Cardiac muscle cell (in vitro differentiated cells and primary cell): ENCODE data around the gene POLR2L. TPM values are rescaled to one million over a fixed set of nuclear protein-coding genes. Genes with fewer than 3 reads are reported as not detected.
A peak's percentile ranks its signal among the peaks of the same experiment; 100 is the strongest.

Experiments
- DNase-seq, 2 donors: peaks; one replicate each; pipeline versions ENCODE4 v3.0.0 to v3.0.0-alpha.2; 2010 to 2017; ENCODE audit warnings: low read depth in 1 of 2, low spot score in 1 of 2
- H3K27ac ChIP-seq: fragments of 200-600 bp; sonication (generic); 2 replicates; pipeline ENCODE4 v1.5.1; 2016
- H3K27me3 ChIP-seq: fragments of 200-600 bp; sonication (generic); 2 replicates; pipeline ENCODE4 v1.6.0; 2016; ENCODE audit warnings: control low read depth
- H3K36me3 ChIP-seq: fragments of 200-600 bp; sonication (generic); 2 replicates; pipeline ENCODE4 v1.5.1; 2016; ENCODE audit warnings: control low read depth
- H3K4me1 ChIP-seq: fragments of 200-600 bp; sonication (generic); 2 replicates; pipeline ENCODE4 v1.8.1; 2017; ENCODE audit warnings: low read depth, mild to moderate bottlenecking, mixed run types
- H3K4me3 ChIP-seq: fragments of 200-600 bp; sonication (generic); 2 replicates; pipeline ENCODE4 v1.5.1; 2016; ENCODE audit warnings: mild to moderate bottlenecking
- H3K9me3 ChIP-seq: fragments of 200-600 bp; sonication (generic); 2 replicates; pipeline ENCODE4 v1.5.1; 2017; ENCODE audit warnings: low read depth, mild to moderate bottlenecking, control low read depth
- polyA plus RNA-seq: library from polyadenylated mRNA; unstranded; fragments of >200 nt; fragmentation: Nextera tagmentation; extraction: Ambion mirVana; gene quantifications from 2 replicates; pipeline ENCODE4 v1.2.1, GENCODE V29; 2016
- total RNA-seq: library from RNA; depleted of rRNA; stranded (reverse); fragments of >200 nt; gene quantifications from 2 replicates; pipeline ENCODE4 v1.2.3, GENCODE V29; 2016
- TF ChIP-seq, protein P1 (sequence below): IDR thresholded peaks from 2 replicates; pipeline ENCODE4 v1.5.1; 2012; ENCODE audit warnings: low read depth, mild to moderate bottlenecking, low read length

POLR2L gene
- total and polyA plus RNA-seq, 2 experiments from 2014 or later = 67.3 to 482 TPM

DNA sequence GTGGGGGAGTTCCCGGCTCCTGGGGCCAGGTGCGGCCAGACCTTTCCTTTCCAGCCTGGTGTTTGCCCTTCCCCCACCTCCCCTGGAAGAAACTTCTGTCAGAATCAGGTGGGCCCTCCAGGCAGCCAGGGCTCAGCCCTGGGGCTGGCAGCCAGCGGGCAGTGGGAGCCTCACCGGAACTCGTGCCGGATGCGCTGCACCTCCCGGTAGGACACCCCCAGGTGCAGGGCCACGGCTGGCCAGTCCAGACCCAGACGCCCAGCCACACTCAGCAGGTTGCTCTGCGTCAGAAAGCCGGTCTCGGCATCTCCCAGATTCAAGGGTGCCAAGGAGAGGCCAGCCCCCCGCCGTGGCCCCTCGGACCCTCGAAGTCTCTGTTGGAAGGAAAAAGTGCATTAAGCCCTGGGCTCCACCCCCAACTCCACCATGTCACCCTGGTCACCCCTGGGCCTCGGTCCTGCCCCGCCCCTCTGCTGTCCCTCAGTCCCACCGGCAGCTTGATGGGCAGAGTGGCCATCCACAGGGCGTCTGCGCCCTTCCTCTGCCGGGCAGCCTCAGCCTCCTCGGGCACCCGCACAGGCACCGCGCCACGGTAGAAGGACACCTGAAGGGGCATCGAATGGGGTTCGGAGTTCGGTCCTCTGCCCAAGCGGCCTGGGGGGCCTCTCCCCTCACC, 42.5 kb downstream of the POLR2L start:
- H3K4me1 ChIP-seq = peaks cover 19% of the 10 kb centered on the region
- no peaks in the 10 kb centered on the region for H3K9me3 ChIP-seq

DNA sequence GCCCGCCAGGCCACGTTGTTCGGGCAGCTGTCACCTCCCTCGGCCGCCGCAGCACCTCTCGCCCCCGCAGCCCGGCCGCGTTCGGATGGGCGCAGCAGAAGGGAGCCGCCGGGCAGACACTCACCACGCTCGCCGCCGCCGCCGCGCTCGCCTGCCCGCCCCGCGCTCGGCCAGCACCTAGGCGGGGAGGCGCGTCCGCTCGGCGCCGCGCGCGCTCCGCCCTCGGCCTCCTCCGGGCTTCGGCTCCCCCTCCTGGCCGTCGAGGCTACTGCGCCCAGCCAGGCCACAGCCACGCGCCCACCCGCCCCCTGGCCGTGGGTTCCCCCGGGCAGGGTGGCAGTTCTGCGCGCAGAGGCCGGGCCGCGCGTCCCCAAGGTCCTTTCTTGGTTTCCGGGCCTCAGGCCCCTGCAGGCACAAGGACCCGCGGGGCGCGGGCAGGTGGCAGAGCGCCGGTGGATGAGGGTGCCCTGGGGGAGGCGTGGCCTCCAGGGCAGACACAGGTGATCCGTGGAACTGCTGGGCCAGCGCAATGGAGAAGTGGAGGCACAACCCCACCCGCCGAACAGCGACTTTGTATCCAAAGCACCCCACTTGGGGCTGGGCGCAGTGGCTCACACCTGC, 44.1 kb downstream of the POLR2L start, which contains the start of gene SLC25A22:
SLC25A22 (minus strand) TSS at position 189 of the 621 bp plus-strand sequence. CDS start 3,275 bp downstream, outside the sequence.
- TF ChIP-seq, protein P1, sequence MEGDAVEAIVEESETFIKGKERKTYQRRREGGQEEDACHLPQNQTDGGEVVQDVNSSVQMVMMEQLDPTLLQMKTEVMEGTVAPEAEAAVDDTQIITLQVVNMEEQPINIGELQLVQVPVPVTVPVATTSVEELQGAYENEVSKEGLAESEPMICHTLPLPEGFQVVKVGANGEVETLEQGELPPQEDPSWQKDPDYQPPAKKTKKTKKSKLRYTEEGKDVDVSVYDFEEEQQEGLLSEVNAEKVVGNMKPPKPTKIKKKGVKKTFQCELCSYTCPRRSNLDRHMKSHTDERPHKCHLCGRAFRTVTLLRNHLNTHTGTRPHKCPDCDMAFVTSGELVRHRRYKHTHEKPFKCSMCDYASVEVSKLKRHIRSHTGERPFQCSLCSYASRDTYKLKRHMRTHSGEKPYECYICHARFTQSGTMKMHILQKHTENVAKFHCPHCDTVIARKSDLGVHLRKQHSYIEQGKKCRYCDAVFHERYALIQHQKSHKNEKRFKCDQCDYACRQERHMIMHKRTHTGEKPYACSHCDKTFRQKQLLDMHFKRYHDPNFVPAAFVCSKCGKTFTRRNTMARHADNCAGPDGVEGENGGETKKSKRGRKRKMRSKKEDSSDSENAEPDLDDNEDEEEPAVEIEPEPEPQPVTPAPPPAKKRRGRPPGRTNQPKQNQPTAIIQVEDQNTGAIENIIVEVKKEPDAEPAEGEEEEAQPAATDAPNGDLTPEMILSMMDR = peak; percentile 62
- Histone ChIP-seq H3K4me1 (peaks cover 15% of the 10 kb centered on the region), H3K4me3 (peak within 1 kb of the TSS; percentile 79), H3K27me3 (no peaks in the 10 kb centered on the region), H3K36me3 (no peaks in the 10 kb centered on the region), H3K9me3 (no peaks in the 10 kb centered on the region), H3K27ac (peak within 1 kb of the TSS; percentile 58)
- peak; percentile 81 to 91 for DNase-seq

More for the DNA sequence above, 42.5 kb downstream of the POLR2L start:
- no peak for DNase-seq
- Histone ChIP-seq H3K4me3 (no peak overlapping the region), H3K27ac (no peak overlapping the region), H3K36me3 (no peaks in the 10 kb centered on the region), H3K27me3 (no peaks in the 10 kb centered on the region)
- TF ChIP-seq, protein P1 = no peak

DNA sequence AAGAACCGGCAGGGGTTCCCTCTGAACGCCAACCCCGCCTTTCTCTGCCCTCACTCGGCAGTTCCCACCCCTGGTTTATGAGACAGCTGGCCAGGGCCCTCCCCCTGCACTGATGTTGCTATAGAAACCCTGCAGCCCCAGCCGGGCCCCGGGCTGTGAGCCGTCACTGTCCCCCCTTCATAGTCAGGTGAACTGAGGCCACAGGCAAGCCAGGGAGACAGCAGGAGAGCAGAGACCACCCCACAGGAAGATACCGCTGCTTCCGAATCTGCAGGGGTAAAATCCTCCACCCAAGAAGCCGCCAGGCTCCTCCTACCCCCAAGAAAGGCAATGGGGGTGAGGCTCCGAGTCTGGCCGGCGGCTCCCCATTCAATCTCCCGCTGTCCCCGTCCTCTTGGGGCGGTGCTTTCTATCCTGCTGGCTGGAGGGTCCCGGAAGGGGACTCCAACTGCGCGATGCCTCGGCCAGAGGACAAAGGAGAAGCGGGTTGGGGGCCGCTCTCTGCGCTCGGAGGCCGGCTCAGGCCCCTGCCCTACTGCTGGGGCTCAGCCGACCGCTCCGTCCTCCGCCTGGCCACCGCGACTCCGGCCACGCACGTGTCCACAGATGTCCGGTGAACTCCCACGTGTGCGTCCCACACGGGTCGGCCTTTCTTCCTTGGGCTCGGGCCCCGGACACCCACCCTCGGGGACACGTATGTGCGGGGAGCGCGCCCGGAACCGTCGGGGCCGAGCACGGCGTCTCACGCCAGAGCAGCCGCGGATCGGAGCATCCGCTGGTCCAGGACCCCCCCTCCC, 44.8 kb downstream of the POLR2L start:
- H3K27me3 ChIP-seq = no peaks in the 10 kb centered on the region
- H3K9me3 ChIP-seq = no peaks in the 10 kb centered on the region
- TF ChIP-seq, protein P1 = no peak
- peak overlapping the region; percentile 58 for H3K27ac ChIP-seq
- DNase-seq = peak; percentile 77 to 79
- peaks cover 15% of the 10 kb centered on the region for H3K4me1 ChIP-seq
- no peaks in the 10 kb centered on the region for H3K36me3 ChIP-seq
- H3K4me3 ChIP-seq = peak overlapping the region; percentile 79

DNA sequence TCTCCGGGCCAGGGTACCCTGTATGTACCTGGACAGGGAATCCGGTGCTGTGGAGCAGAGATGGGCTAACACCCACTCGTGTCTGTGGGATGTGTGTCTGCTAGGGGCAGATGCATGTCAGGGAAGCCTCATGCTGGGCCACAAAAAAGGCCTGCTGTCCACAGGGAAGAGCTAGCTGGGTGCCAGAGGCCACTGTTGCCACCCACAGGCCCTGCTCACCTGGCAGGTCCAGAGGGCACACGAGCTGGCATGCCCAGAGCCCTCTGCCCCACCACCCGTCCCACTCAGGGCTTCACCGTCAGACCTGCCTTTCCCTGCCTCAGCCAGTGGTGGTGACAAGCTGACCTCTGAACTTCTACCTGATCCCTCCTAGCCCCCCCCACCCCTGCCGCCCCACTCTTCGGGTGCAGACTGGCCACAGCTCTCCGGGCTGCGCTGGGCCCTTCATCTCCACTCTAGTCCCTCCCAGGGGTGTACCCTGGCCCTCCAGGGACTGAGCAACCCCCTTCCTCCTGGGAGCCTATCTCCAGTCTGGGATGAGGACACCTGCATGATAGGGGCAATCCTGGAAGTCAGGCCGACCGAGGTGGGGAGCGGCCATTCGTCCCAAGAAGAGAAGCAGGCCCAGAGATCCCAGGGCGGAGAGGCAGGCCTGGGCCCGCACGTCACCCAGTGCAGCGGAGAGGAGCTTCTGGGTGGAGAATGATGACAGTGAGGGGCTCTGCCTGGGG, 45.6 kb downstream of the POLR2L start:
- TF ChIP-seq, protein P1 = no peak
- Histone ChIP-seq H3K4me3 (peak overlapping the region; percentile 79), H3K27me3 (no peaks in the 10 kb centered on the region), H3K36me3 (no peaks in the 10 kb centered on the region), H3K9me3 (no peaks in the 10 kb centered on the region), H3K27ac (peak overlapping the region; percentile 58), H3K4me1 (peaks cover 15% of the 10 kb centered on the region)
- DNase-seq = no peak
